ENCODE data around the gene PRR5.

The PRR5 gene

DNA sequence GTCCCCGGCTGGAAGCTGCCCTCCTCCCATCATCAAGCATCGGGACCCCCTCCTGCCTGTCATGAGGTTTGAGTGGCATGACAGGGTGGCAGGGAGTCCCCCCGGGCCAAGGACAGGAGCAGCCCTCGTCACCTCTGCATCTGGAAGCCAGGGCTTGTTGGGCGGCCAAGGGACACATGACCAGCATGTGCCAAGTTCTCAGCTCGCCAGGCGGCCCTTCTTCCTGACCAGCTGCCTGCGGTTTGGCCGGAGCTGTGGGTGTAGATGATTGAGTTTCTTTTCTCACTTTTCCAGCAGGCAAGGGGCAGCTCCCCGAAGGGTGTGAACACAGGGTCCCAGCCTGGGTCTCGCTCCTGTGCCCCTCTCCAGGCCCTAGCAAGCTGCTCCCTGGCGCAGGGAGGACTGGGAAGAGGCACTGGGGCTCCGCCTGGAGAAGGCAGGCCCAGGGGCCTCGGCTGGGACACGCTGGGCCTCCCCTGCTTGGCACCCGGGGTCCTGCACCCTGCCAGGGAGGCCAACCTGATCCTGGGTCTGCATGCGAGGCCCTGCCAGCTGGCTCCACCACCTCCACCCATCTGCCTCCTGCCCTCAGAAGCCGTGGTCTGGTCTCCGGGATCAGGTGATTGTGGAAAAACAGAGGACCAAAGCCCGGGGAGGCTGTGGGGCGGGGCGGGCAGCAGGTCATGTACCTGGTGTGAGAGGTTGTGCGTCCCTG is 63.7 kb downstream of the PRR5 start:
- no peak overlapping the region for H3K9ac ChIP-seq (ENCODE audit: low read length)
- H4K20me1 ChIP-seq (ENCODE audit: insufficient read depth, low read length): no peaks in the 10 kb centered on the region
- H3K4me3 ChIP-seq (ENCODE audit: low read length): no peak overlapping the region
- H3K36me3 ChIP-seq (replicated peaks; ENCODE audit: low read depth, low read length): no peaks in the 10 kb centered on the region
- H3K79me2 ChIP-seq (ENCODE audit: low read length): no peaks in the 10 kb centered on the region
- peaks cover 4% of the 10 kb centered on the region; the same call in 1 of the 2 replicates for H3K27me3 ChIP-seq (ENCODE audit: low read depth, low read length)
- TF ChIP-seq, protein P1, sequence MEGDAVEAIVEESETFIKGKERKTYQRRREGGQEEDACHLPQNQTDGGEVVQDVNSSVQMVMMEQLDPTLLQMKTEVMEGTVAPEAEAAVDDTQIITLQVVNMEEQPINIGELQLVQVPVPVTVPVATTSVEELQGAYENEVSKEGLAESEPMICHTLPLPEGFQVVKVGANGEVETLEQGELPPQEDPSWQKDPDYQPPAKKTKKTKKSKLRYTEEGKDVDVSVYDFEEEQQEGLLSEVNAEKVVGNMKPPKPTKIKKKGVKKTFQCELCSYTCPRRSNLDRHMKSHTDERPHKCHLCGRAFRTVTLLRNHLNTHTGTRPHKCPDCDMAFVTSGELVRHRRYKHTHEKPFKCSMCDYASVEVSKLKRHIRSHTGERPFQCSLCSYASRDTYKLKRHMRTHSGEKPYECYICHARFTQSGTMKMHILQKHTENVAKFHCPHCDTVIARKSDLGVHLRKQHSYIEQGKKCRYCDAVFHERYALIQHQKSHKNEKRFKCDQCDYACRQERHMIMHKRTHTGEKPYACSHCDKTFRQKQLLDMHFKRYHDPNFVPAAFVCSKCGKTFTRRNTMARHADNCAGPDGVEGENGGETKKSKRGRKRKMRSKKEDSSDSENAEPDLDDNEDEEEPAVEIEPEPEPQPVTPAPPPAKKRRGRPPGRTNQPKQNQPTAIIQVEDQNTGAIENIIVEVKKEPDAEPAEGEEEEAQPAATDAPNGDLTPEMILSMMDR (IDR thresholded peaks at IDR 0.05; ENCODE audit: low read depth, low read length): no peak
- TF ChIP-seq EZH2phosphoT487 (IDR thresholded peaks at IDR 0.05; ENCODE audit: low read depth): no peak
- H2AFZ ChIP-seq (ENCODE audit: low read depth, low read length): no peak overlapping the region
- H3K4me2 ChIP-seq (ENCODE audit: low read length): no peak overlapping the region
- H3K4me1 ChIP-seq (ENCODE audit: low read length): no peaks in the 10 kb centered on the region
- H3K9me3 ChIP-seq (ENCODE audit: insufficient read depth, low read length): peaks cover 2% of the 10 kb centered on the region; the same call in 1 of the 2 replicates
- H3K27ac ChIP-seq (ENCODE audit: low read length): no peak overlapping the region

DNA sequence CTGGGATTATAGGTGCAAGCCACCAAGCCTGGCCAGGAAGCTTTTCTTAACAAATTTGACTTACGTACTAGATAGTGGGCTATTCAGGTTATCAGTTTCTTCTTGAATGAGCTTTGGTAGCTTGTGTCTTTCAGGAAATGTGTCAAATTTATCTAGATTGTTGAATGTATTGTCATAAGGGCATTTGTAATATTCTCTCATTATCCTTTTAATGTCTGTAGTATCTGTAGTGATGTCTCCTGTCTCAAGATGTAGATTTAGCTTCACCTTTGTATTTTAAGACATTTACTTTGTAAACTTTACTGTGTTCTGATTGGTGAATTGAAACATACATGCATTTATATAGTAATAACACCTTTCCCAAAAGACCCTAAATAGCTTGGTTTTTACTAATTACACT is 71.1 kb downstream of the PRR5 start:
- Histone ChIP-seq H3K27ac (ENCODE audit: low read length) (no peak overlapping the region), H3K79me2 (ENCODE audit: low read length) (no peaks in the 10 kb centered on the region), H3K4me1 (ENCODE audit: low read length) (no peaks in the 10 kb centered on the region), H3K9ac (ENCODE audit: low read length) (no peak overlapping the region), H3K4me3 (ENCODE audit: low read length) (no peak overlapping the region), H3K27me3 (ENCODE audit: low read depth, low read length) (no peaks in the 10 kb centered on the region), H4K20me1 (ENCODE audit: insufficient read depth, low read length) (no peaks in the 10 kb centered on the region), H3K9me3 (ENCODE audit: insufficient read depth, low read length) (peaks cover 8% of the 10 kb centered on the region), H3K4me2 (ENCODE audit: low read length) (no peak overlapping the region), H2AFZ (ENCODE audit: low read depth, low read length) (no peak overlapping the region), H3K36me3 (replicated peaks; ENCODE audit: low read depth, low read length) (no peaks in the 10 kb centered on the region)
- TF ChIP-seq, protein P1 (IDR thresholded peaks at IDR 0.05; ENCODE audit: low read depth, low read length): no peak
- TF ChIP-seq EZH2phosphoT487 (IDR thresholded peaks at IDR 0.05; ENCODE audit: low read depth): no peak

DNA sequence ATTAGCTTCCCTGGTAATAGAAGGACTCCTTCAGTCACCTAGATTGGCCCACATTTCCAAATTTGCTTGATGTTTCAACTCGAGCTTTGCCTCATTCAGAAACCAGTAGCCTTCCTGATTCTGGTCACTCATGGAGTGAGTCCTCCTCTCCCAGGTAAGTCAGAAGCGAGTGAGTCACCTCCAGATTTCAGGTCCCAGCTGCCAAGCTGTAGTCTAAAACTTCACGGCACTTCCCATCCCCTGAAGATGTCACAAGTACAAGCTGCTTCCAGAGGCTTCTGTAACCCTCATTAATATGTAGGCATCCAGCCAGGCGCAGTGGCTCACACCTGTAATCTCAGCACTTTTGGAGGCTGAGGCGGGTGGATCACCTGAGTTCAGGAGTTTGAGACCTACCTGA is 73.9 kb downstream of the PRR5 start:
- H3K36me3 ChIP-seq (replicated peaks; ENCODE audit: low read depth, low read length): no peaks in the 10 kb centered on the region
- peaks cover 8% of the 10 kb centered on the region for H3K9me3 ChIP-seq (ENCODE audit: insufficient read depth, low read length)
- H3K9ac ChIP-seq (ENCODE audit: low read length): no peak overlapping the region
- no peak overlapping the region for H3K4me3 ChIP-seq (ENCODE audit: low read length)
- H4K20me1 ChIP-seq (ENCODE audit: insufficient read depth, low read length): no peaks in the 10 kb centered on the region
- TF ChIP-seq, protein P1 (IDR thresholded peaks at IDR 0.05; ENCODE audit: low read depth, low read length): no peak
- no peak for TF ChIP-seq EZH2phosphoT487 (IDR thresholded peaks at IDR 0.05; ENCODE audit: low read depth)
- H3K27ac ChIP-seq (ENCODE audit: low read length): no peak overlapping the region
- no peaks in the 10 kb centered on the region for H3K79me2 ChIP-seq (ENCODE audit: low read length)
- H2AFZ ChIP-seq (ENCODE audit: low read depth, low read length): no peak overlapping the region
- no peaks in the 10 kb centered on the region for H3K27me3 ChIP-seq (ENCODE audit: low read depth, low read length)
- no peak overlapping the region for H3K4me2 ChIP-seq (ENCODE audit: low read length)
- no peaks in the 10 kb centered on the region for H3K4me1 ChIP-seq (ENCODE audit: low read length)

DNA sequence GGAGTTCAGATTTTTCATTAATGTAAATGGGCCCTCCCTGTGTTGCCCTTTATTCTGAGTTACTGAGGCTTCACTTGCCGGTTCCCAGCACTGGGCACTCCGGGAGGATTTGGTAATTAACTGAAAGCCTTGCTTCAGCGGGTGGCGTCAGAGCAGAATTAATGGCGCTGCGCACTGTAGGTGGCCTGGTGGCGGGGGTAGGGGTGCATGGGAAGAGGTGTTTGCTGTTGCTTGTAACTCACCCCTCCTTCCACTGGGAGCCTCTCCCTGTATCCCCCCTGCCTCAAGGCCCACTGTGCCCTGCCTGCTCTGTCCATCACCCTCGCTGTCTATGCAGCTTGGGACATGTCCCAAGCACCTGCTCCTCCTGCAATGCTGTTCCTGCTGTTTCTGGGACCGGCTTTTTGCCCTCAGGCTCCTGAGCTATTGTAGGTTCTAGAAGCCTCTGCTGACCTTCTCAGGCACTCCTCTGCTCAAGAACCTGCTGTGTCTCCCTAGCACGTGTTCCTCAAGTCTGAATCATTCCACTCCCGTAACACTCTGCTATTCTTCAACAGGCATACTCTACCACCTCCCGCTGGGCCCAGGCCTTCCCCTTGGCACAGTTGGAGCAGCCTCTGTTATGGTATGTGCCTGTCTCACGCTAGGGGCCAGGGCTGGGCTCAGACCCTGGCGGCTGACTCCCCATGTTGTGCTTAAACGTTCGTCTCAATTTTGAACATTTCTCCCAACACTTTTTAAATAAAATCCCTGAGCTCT is 74.8 kb downstream of the PRR5 start:
- no peaks in the 10 kb centered on the region for H4K20me1 ChIP-seq (ENCODE audit: insufficient read depth, low read length)
- no peak overlapping the region for H3K4me3 ChIP-seq (ENCODE audit: low read length)
- H3K9me3 ChIP-seq (ENCODE audit: insufficient read depth, low read length): peaks cover 8% of the 10 kb centered on the region
- H2AFZ ChIP-seq (ENCODE audit: low read depth, low read length): no peak overlapping the region
- H3K4me1 ChIP-seq (ENCODE audit: low read length): no peaks in the 10 kb centered on the region
- no peaks in the 10 kb centered on the region for H3K36me3 ChIP-seq (replicated peaks; ENCODE audit: low read depth, low read length)
- H3K9ac ChIP-seq (ENCODE audit: low read length): no peak overlapping the region
- no peak overlapping the region for H3K27ac ChIP-seq (ENCODE audit: low read length)
- H3K4me2 ChIP-seq (ENCODE audit: low read length): no peak overlapping the region
- no peak for TF ChIP-seq EZH2phosphoT487 (IDR thresholded peaks at IDR 0.05; ENCODE audit: low read depth)
- TF ChIP-seq, protein P1 (IDR thresholded peaks at IDR 0.05; ENCODE audit: low read depth, low read length): no peak
- H3K79me2 ChIP-seq (ENCODE audit: low read length): no peaks in the 10 kb centered on the region
- H3K27me3 ChIP-seq (ENCODE audit: low read depth, low read length): no peaks in the 10 kb centered on the region

Data from OCI-LY3 (cell line).